Activated naive CD4-positive, alpha-beta T cell treated with Interleukin-2 at 50 U/mL for 16 hours (primary cell): Measurements from ENCODE around the gene STRIP1.

Source experiments
- DNase-seq: peaks from one replicate; pipeline ENCODE4 v3.0.0-alpha.2; 2020

STRIP1 gene

GRCh38 chr1:110053552-110054428, 19.4 kb downstream of the STRIP1 start:
- peak; percentile 73 for DNase-seq

- DNase-seq, result no peak
These were observed 21.3 kb downstream of the STRIP1 start for GRCh38 chr1:110055493-110056284.

- DNase-seq, result no peak
These were observed 21.9 kb downstream of the STRIP1 start for GRCh38 chr1:110056285-110056683.

DNA sequence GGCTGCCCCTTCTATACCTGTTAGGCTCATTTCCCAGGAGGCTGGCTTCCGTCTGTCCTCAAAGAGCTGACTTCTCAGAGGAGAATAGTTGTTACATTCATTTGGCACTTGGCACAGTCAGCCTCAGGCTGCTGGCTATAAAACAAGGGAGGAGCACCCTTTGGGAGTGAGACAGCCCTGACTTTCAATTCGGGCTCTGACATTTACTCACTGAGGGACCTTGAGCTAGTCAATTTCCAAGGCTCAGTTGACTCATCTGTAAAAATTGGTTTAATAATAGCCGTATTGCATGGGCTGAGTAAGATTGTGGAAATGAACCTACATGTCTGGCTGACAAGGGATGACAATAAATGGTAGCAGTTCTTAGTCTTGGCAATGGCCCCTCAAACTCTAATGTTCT, 22.4 kb downstream of the STRIP1 start:
- no peak for DNase-seq

- no peak for DNase-seq
These were observed 23.6 kb downstream of the STRIP1 start for GRCh38 chr1:110057963-110058518.

- no peak for DNase-seq
These were observed 24.2 kb downstream of the STRIP1 start for GRCh38 chr1:110058591-110058990.

DNA sequence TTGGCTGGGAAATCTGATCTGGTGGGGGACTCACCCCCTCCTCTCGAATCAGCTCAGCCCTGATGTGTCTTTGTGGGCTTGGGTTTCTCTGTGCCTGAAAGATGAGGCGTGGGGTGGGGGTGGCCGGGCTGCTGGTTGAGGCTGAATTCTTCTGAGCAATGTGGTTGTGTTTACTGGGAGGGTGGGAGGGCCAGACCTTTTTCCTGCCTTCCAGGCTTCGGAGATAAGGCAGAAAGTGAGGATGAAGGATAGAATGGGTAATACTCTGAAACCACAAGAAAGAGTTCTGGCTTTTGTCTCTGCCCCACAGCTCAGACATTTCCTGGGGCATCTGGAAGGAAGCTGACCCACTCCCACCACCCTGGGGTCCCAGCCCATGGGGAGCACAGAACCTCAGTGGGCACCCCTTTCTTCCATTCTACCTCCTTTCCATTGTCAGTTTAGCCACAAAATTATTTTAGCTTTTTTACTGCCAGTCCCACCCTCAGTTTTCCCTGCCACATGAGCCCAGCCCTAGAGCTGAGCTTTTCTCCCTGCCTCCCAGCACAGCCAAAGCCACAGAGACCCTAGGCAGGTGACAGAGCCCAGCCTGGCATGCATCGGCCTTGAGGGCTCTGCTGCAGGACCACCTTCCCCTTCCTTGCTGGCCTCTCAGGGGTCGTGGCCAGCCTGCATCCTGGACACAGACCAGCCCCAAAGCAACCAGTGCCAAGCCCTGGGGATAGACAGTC, 24.9 kb downstream of the STRIP1 start:
- no peak for DNase-seq

DNA sequence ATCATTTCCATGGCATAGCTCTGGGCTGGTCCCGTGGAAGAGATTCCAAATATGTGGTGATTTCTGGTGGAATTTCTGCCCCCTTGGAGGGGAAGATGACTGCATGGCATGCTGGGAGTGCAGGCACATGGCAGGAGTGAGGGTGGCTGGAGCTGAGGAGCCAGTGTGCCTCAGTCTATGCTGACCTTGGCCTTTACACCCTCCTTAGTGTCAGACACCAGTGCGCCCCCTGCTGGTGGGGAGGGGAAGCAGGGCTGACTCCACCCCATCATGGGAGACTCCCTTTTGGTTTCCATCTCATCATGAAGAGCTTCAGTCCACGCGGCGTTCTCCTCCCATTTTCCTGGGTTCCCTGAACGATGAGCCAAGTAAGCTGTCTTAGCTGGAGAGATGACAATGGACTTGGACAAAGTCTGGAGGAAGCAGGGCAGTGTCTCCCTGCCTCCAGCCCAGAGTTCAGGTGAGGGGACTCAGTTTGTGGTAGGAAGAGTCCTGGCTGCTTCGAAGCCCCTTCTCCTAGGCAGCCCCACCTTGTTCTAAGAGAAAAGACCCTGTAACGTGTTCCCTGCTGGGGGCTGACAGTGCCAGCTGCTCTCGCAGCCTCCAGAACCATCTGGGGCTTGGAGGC, 25.7 kb downstream of the STRIP1 start:
- peak; percentile 79 for DNase-seq

GRCh38 chr1:110060662-110061060, 26.2 kb downstream of the STRIP1 start:
- no peak for DNase-seq

- DNase-seq, result no peak
These were observed 26.9 kb downstream of the STRIP1 start for GRCh38 chr1:110061341-110061740.

DNA sequence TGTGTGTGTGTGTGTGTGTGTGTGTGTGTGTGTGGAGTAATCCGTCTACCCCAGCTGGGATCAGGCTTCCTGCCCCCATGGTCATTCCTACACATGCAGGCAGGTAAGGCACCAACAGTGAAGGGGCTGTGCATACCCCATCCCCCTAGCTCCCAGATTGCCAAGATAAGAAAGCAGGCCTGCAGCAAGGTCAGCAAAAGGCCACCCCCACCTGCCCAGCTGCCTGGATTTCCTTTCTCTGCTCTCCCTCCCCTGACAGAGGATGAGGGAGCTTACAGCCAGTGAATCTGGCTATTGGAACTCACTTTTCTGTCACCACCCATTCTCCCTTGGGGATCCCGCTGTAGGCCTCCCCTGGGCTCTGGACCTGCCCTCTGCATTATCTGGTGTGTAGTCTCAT, 28.2 kb downstream of the STRIP1 start:
- no peak for DNase-seq

GRCh38 chr1:110063781-110064180, 29.4 kb downstream of the STRIP1 start:
- DNase-seq, result no peak

DNA sequence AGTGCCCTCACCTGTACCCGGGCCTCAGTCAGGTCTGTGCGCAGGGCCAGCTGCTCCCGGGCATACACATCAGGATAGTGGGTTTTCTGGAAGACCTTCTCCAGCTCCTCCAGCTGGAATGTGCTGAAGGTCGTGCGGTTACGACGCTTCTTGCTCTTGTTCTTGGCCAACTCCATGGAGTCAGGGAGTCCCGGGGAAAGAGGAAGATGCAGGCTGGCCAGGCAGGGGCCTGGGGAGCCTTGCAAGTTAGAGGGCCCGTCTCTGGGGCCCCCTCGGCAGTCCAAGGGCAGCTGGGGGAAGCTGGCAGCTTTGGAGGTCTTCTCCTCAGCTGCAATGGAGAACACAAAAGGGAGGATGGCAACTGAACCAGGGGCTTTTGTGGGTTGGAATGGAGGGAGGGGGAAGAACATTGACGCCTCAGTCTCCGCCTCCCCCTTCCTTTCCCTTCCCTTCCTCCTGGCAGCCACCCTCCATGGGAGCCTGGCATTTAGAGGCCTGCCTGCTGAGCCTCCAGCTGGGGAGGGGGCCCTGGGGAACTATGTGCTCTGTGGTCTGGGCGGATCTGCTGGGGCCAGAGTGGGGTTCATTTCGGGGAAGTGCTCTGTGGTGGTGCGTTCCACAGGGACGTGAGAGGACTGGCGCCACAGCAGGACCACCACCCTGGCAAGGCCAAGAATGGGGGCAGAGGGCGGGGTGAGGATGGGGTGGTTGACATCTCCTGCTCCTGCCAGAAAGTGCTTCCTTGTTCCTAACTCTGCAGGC, 30.3 kb downstream of the STRIP1 start:
- DNase-seq, result no peak

- DNase-seq, result no peak
These were observed 31.4 kb downstream of the STRIP1 start for GRCh38 chr1:110065841-110066240.

- DNase-seq, result no peak
These were observed 33.1 kb downstream of the STRIP1 start for GRCh38 chr1:110067479-110067892.

DNA sequence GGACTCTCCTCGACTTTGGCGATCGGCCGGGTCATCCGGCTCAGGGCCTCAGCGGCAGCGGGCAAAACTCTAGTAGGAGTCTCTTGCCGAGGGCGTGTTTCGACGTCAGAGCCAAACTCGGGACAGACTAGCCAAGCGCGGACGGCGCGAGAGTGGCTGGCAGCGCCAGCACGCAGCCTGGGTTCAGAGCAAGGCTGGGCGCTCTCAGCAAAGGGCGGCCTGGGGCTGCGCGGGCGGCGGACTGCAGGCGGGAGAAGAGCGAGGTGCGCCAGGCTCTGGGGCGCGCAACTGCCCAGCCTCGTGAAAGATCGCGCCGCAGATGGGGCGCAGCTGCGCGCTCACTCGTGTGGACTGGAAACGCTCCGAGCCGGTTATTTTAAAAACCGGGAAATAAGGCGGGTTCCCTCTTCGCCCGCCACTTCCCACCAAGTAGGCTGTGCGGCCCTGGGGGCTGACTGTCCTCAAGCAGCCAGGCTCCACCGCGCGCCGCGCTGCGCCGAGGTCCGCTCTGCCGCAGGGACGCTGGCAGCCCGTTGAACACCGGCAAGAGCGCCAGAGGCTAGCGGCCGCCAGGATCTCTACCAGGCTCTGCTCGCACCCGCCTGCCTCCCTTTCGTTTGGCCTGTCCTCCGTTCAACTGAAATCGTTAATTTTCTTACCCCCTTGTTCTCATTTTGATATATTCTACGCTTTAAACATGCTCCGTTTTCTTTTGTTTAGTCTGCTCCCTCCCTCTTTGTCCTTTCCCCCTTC, 33.6 kb downstream of the STRIP1 start:
- no peak for DNase-seq

DNA sequence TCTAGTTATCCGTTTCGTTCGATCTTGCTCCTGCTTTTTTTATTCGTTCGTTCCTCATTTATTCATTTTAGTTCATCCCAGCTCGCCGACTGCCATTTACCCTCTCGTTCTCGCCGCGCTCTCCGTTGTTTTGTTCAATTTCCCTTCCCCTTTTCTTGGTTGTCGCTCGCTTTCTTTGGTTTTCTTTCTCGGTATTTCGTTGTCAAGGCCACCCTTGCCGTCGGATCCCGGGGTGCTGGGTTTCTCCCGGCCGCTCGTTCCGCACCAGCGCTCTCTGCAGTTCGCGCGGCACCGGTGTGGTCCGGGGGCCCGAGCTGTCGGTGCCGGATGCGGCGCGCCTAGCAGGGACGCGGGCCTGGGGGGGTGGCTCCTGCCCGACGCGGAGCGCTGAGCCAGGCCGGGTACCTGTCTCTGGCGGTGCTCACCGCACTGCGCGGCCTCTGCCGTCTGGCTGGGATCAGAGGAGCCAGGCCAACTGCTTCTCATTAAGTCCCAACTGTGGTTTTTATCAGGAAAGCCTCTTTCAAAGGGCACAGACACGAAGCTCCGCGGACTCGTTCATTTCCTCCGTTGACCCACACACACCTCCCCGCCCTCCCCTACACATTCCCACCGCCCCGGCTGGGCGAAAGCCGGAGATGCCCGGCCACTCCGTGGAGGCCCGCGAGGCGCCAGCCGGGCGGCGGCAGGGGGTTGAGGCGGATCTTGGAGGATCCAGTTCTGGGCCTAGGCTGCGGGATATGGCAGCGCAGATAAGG, 34.4 kb downstream of the STRIP1 start:
- no peak for DNase-seq

DNA sequence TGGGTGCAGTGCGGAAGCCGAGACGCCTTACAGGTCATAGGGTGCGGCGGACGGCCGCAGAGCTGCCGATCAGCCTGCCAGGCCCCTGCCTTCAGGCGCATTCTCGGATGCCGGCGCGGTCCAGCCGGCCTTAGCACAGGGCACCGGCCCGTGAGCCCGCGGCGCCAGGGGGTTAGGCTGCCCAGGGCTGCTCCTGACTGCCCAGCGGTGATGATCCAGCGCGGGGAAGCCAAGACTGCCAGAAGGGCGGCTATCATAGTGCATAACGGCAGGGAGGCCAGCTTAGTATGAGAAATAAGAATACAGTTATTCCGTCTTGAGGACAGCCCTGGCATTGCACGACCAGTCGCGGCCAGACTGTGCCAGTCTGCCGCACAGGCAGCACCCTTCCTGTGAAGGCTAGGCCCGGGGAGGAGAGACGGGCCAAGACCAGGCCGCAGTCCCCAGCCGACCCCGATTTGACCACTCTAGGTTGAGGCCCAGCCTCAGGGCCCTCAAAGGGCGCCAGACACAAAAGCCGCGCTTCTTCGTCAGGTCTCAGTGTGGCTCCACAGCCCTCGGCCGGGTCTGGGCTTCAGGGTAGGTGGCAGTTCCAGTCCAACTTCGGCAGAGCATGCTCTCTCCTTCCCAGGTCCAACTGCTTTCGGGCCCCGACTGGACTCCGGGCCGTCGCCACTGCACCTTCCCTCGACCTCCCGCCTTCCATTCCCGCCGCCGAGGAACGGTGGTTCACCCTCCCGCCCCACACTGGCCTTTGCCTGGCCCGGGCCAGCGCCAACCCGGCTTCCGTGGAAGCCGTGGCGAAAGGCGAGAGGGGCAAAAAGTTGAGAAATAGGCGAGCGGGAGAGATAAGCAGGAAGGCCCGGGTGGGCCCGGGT, 35.2 kb downstream of the STRIP1 start:
- no peak for DNase-seq

GRCh38 chr1:110070282-110070669, 35.9 kb downstream of the STRIP1 start:
- DNase-seq, result no peak
